H9 (cell line): ENCODE data around the gene KATNA1. TPM values are rescaled to one million over a fixed set of nuclear protein-coding genes. Genes with fewer than 3 reads are reported as not detected.

Experiments
- DNase-seq: peaks from one replicate; pipeline ENCODE4 v3.0.0-alpha.2; 2017
- H2AFZ ChIP-seq: one replicate; pipeline ENCODE4 v1.6.1; 2013; ENCODE audit warnings: mild to moderate bottlenecking, low read length, control low read depth, moderate library complexity
- H2AK5ac ChIP-seq: 2 replicates; pipeline ENCODE4 v1.6.1; 2013; ENCODE audit warnings: low read length, control low read depth, mixed read lengths; ENCODE audit not compliant: insufficient read length
- H2BK120ac ChIP-seq: one replicate; pipeline ENCODE4 v1.6.1; 2013; ENCODE audit warnings: low read depth, mild to moderate bottlenecking, low read length, control low read depth, inconsistent platforms; ENCODE audit not compliant: poor library complexity, severe bottlenecking
- H2BK12ac ChIP-seq: 2 replicates; pipeline ENCODE4 v1.6.1; 2013; ENCODE audit warnings: low read length, control low read depth, mixed read lengths, low read depth; ENCODE audit not compliant: insufficient read length
- H2BK15ac ChIP-seq: 2 replicates; pipeline ENCODE4 v1.6.1; 2013; ENCODE audit warnings: low read depth, low read length, control low read depth
- H2BK20ac ChIP-seq: one replicate; pipeline ENCODE4 v1.6.1; 2013; ENCODE audit warnings: low read depth, mild to moderate bottlenecking, low read length, control low read depth, inconsistent platforms; ENCODE audit not compliant: poor library complexity, severe bottlenecking
- H2BK5ac ChIP-seq: 2 replicates; pipeline ENCODE4 v1.6.1; 2013; ENCODE audit warnings: low read length, control low read depth, mixed read lengths; ENCODE audit not compliant: insufficient read length
- H3K14ac ChIP-seq: 2 replicates; pipeline ENCODE4 v1.6.1; 2013; ENCODE audit warnings: low read length, control low read depth; ENCODE audit not compliant: insufficient read depth
- H3K18ac ChIP-seq: 2 replicates; pipeline ENCODE4 v1.6.1; 2013; ENCODE audit warnings: low read depth, mild to moderate bottlenecking, mixed read lengths, low read length, control low read depth; ENCODE audit not compliant: insufficient read length
- H3K23ac ChIP-seq: 2 replicates; pipeline ENCODE4 v1.6.1; 2013; ENCODE audit warnings: low read length, control low read depth, mixed read lengths, low read depth; ENCODE audit not compliant: insufficient read length
- H3K23me2 ChIP-seq: 2 replicates; pipeline ENCODE4 v1.6.1; 2013; ENCODE audit warnings: low read depth, mild to moderate bottlenecking, mixed read lengths, low read length, control low read depth; ENCODE audit not compliant: insufficient read length, poor library complexity, severe bottlenecking
- H3K27ac ChIP-seq: 2 replicates; pipeline ENCODE4 v1.5.1; 2013; ENCODE audit warnings: low read length, control low read depth, mixed read lengths, low read depth; ENCODE audit not compliant: insufficient read length
- H3K27me3 ChIP-seq: 2 replicates; pipeline ENCODE4 v1.6.1; 2013; ENCODE audit warnings: low read length, control low read depth, inconsistent platforms; ENCODE audit not compliant: insufficient read depth
- H3K4ac ChIP-seq: 2 replicates; pipeline ENCODE4 v1.6.1; 2013; ENCODE audit warnings: low read depth, mild to moderate bottlenecking, control low read depth, inconsistent platforms, low read length, moderate library complexity
- H3K4me1 ChIP-seq: 2 replicates; pipeline ENCODE4 v1.6.1; 2013; ENCODE audit warnings: low read length, control low read depth, inconsistent platforms; ENCODE audit not compliant: insufficient read depth
- H3K4me2 ChIP-seq: 2 replicates; pipeline ENCODE4 v1.6.1; 2013; ENCODE audit warnings: low read length, control low read depth, mixed read lengths; ENCODE audit not compliant: insufficient read length, insufficient read depth
- H3K56ac ChIP-seq: 2 replicates; pipeline ENCODE4 v1.6.1; 2013; ENCODE audit warnings: low read depth, mild to moderate bottlenecking, mixed read lengths, low read length, control low read depth; ENCODE audit not compliant: insufficient read length
- H3K79me1 ChIP-seq: 2 replicates; pipeline ENCODE4 v1.6.1; 2013; ENCODE audit warnings: low read depth, mild to moderate bottlenecking, moderate library complexity, low read length, control low read depth, inconsistent platforms; ENCODE audit not compliant: insufficient read depth, poor library complexity, severe bottlenecking
- H3K79me2 ChIP-seq: 2 replicates; pipeline ENCODE4 v1.6.1; 2013; ENCODE audit warnings: low read length, control low read depth, inconsistent platforms; ENCODE audit not compliant: insufficient read depth
- H3K9ac ChIP-seq: 2 replicates; pipeline ENCODE4 v1.6.1; 2013; ENCODE audit warnings: low read length, control low read depth, mixed read lengths; ENCODE audit not compliant: insufficient read length; ENCODE audit errors: extremely low read depth
- H3K9me3 ChIP-seq: one replicate; pipeline ENCODE4 v1.6.1; 2013; ENCODE audit warnings: low read depth, low read length, inconsistent platforms; ENCODE audit not compliant: control insufficient read depth
- H3T11ph ChIP-seq: one replicate; pipeline ENCODE4 v1.6.1; 2013; ENCODE audit warnings: mild to moderate bottlenecking, low read length, control low read depth, inconsistent platforms
- H4K20me1 ChIP-seq: one replicate; pipeline ENCODE4 v1.6.1; 2013; ENCODE audit not compliant: control insufficient read depth, insufficient read length, insufficient read depth
- H4K5ac ChIP-seq: 2 replicates; pipeline ENCODE4 v1.6.1; 2013; ENCODE audit warnings: low read depth, mild to moderate bottlenecking, mixed read lengths, low read length, control low read depth; ENCODE audit not compliant: insufficient read length
- H4K8ac ChIP-seq: replicated peaks from 2 replicates; pipeline ENCODE4 v1.6.1; 2013; ENCODE audit warnings: low read length, control low read depth, mixed read lengths, low read depth; ENCODE audit not compliant: insufficient read length
- H4K91ac ChIP-seq: 2 replicates; pipeline ENCODE4 v1.6.1; 2013; ENCODE audit warnings: low read depth, mild to moderate bottlenecking, moderate library complexity, mixed read lengths, low read length, control low read depth; ENCODE audit not compliant: insufficient read length
- H3K27ac Mint-ChIP-seq, 3 experiments: 2 replicates in 2 of 3; 3 replicates in 1 of 3; pipeline ENCODE4 v1.8.0; 2020 to 2021; ENCODE audit warnings: mixed read lengths in 3 of 3, mild to moderate bottlenecking in 1 of 3, moderate library complexity in 1 of 3
- H3K27me3 Mint-ChIP-seq: 2 replicates; pipeline ENCODE4 v1.8.0; 2021; ENCODE audit warnings: low read depth, mild to moderate bottlenecking, moderate library complexity, mixed read lengths
- H3K36me3 Mint-ChIP-seq, 3 experiments: 2 replicates in 2 of 3; 3 replicates in 1 of 3; pipeline ENCODE4 v1.8.0; 2020 to 2021; ENCODE audit warnings: low read depth in 3 of 3, mixed read lengths in 3 of 3; ENCODE audit not compliant: insufficient read depth in 1 of 3
- H3K4me1 Mint-ChIP-seq, 2 experiments: 2 replicates each; pipeline ENCODE4 v1.8.0; 2020; ENCODE audit warnings: mixed read lengths in 2 of 2
- H3K4me3 Mint-ChIP-seq, 2 experiments: 2 replicates in 1 of 2; 3 replicates in 1 of 2; pipeline ENCODE4 v1.8.0; 2020 to 2021; ENCODE audit warnings: mild to moderate bottlenecking in 2 of 2, mixed read lengths in 2 of 2, moderate library complexity in 1 of 2
- H3K9me3 Mint-ChIP-seq, 2 experiments: 2 replicates in 1 of 2; 3 replicates in 1 of 2; pipeline ENCODE4 v1.8.0; 2020; ENCODE audit warnings: mild to moderate bottlenecking in 2 of 2, mixed read lengths in 2 of 2, moderate library complexity in 1 of 2
- total RNA-seq: library from RNA; stranded (reverse); gene quantifications from 2 replicates; pipeline ENCODE4 v1.2.1, GENCODE V29; 2021
- TF ChIP-seq, protein P1 (sequence below): fragments of 200-600 bp; sonication (generic); conservative IDR thresholded peaks from 3 replicates; pipeline ENCODE4 v1.8.0; 2021; ENCODE audit warnings: antibody characterized with exemption, mild to moderate bottlenecking

Gene KATNA1
- total RNA-seq, 1 experiment from 2014 or later: 18.3 TPM

GRCh38 chr6:149651056-149651455 lies 2.5 kb upstream of the KATNA1 start:
- Histone ChIP-seq H4K5ac (no peak overlapping the region), H3K27me3 (no peaks in the 10 kb centered on the region), H3K4me2 (no peak overlapping the region), H3K4ac (no peak overlapping the region), H3K56ac (no peak overlapping the region), H2BK15ac (no peak overlapping the region), H4K20me1 (no peaks in the 10 kb centered on the region), H2BK12ac (no peak overlapping the region), H3K14ac (no peak overlapping the region), H4K8ac (no peak overlapping the region), H2AFZ (no peak overlapping the region), H3K79me2 (no peaks in the 10 kb centered on the region), H3K4me1 (no peaks in the 10 kb centered on the region), H2AK5ac (no peak overlapping the region), H2BK20ac (no peak overlapping the region), H3K79me1 (no peaks in the 10 kb centered on the region), H3K23ac (no peak overlapping the region), H3K27ac (no peak overlapping the region), H4K91ac (no peak overlapping the region), H2BK5ac (no peak overlapping the region), H2BK120ac (no peak overlapping the region), H3T11ph (no peak overlapping the region), H3K18ac (no peak overlapping the region), H3K9me3 (no peaks in the 10 kb centered on the region), H3K23me2 (peaks cover 6% of the 10 kb centered on the region), H3K9ac (no peak overlapping the region)
- Mint-ChIP-seq H3K36me3 (no peaks in the 10 kb centered on the region; a peak in 1 of 7 replicates), H3K27me3 (no peaks in the 10 kb centered on the region), H3K4me1 (peaks cover 5 to 7% of the 10 kb centered on the region in 2 experiments; a peak in 3 of 4 replicates), H3K9me3 (no peaks in the 10 kb centered on the region), H3K27ac (no peak overlapping the region), H3K4me3 (no peak overlapping the region)
- TF ChIP-seq, protein P1, sequence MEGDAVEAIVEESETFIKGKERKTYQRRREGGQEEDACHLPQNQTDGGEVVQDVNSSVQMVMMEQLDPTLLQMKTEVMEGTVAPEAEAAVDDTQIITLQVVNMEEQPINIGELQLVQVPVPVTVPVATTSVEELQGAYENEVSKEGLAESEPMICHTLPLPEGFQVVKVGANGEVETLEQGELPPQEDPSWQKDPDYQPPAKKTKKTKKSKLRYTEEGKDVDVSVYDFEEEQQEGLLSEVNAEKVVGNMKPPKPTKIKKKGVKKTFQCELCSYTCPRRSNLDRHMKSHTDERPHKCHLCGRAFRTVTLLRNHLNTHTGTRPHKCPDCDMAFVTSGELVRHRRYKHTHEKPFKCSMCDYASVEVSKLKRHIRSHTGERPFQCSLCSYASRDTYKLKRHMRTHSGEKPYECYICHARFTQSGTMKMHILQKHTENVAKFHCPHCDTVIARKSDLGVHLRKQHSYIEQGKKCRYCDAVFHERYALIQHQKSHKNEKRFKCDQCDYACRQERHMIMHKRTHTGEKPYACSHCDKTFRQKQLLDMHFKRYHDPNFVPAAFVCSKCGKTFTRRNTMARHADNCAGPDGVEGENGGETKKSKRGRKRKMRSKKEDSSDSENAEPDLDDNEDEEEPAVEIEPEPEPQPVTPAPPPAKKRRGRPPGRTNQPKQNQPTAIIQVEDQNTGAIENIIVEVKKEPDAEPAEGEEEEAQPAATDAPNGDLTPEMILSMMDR: no peak
- DNase-seq: no peak
